Upper lobe of left lung (tissue), 6 donors: ENCODE measurements around the gene CETP. TPM values are rescaled to one million over a fixed set of nuclear protein-coding genes. Genes with fewer than 3 reads are reported as not detected.

Experiments
- ATAC-seq, 2 donors: fragments of 200-7000 bp; cut with Tn5 transposase; one replicate each; pipeline ENCODE4 v1.9.1; 2022; ENCODE audit warnings: mild to moderate bottlenecking in 2 of 2, moderate library complexity in 2 of 2; ENCODE audit not compliant: low FRiP score in 2 of 2
- DNase-seq, 2 donors: peaks; one replicate each; pipeline ENCODE4 v3.0.0-alpha.2; 2019 to 2020
- H3K27ac ChIP-seq, 4 donors: fragments of 200-600 bp; sonication (generic); one replicate each; pipeline ENCODE4 v1.5.1; 2016 to 2019
- H3K27me3 ChIP-seq, 4 donors: fragments of 200-600 bp; sonication (generic); one replicate each; pipeline ENCODE4 v1.5.1; 2017 to 2019
- H3K36me3 ChIP-seq, 4 donors: fragments of 200-600 bp; sonication (generic); one replicate each; pipeline ENCODE4 v1.5.1; 2016 to 2019
- H3K4me1 ChIP-seq, 4 donors: fragments of 200-600 bp; sonication (generic); one replicate each; pipeline ENCODE4 v1.5.1; 2018 to 2019
- H3K4me3 ChIP-seq, 4 donors: fragments of 200-600 bp; sonication (generic); one replicate each; pipeline ENCODE4 v1.5.1; 2017 to 2019; ENCODE audit warnings: mild to moderate bottlenecking in 2 of 4, moderate library complexity in 1 of 4
- H3K9me3 ChIP-seq, 4 donors: fragments of 200-600 bp; sonication (generic); one replicate each; pipeline ENCODE4 v1.5.1; 2018 to 2019
- EP300 ChIP-seq, 4 donors: sonication (generic); formaldehyde crosslinking; IDR thresholded peaks; one replicate each; pipeline ENCODE4 v1.5.1; 2017; ENCODE audit warnings: antibody characterized with exemption in 4 of 4, control low read depth in 2 of 4
- POLR2A ChIP-seq, 4 donors: fragments of 450-650 bp; IDR thresholded peaks; one replicate each; pipeline ENCODE4 v1.5.1; 2016 to 2017; ENCODE audit warnings: antibody characterized with exemption in 4 of 4, mild to moderate bottlenecking in 2 of 4
- POLR2AphosphoS5 ChIP-seq, 2 donors: sonication (generic); formaldehyde crosslinking; IDR thresholded peaks; one replicate each; pipeline ENCODE4 v1.5.1; 2017; ENCODE audit warnings: antibody characterized with exemption in 2 of 2
- WGBS, 2 donors: methylation state at CpG; one replicate each; pipeline ENCODE4 v1.1.5; 2017 to 2018; 5-methylcytosine and 5-hydroxymethylcytosine counted together
- total RNA-seq, 6 donors: library from RNA; depleted of rRNA in 4 of 6; stranded (reverse); fragments of >200 nt in 4 of 6; gene quantifications; one replicate each; pipeline versions ENCODE4 v1.1.0 to v1.2.1, GENCODE V29; 2016 to 2021
- TF ChIP-seq, protein P1 (sequence below), 6 experiments: fragments of 450-650 bp in 4 of 6; fragments of 200-600 bp in 2 of 6; sonication (generic) in 2 of 6; IDR thresholded peaks; one replicate each; pipeline ENCODE4 v1.5.1; 2016 to 2019; ENCODE audit warnings: antibody characterized with exemption in 6 of 6
- donor health status: DM: no; HTN: no; CAD: no; lungs with moderate emphysema.
- donor health status: DM: no; HTN: yes; CAD: no; lungs with severe emphysema.

CETP gene, protein sequence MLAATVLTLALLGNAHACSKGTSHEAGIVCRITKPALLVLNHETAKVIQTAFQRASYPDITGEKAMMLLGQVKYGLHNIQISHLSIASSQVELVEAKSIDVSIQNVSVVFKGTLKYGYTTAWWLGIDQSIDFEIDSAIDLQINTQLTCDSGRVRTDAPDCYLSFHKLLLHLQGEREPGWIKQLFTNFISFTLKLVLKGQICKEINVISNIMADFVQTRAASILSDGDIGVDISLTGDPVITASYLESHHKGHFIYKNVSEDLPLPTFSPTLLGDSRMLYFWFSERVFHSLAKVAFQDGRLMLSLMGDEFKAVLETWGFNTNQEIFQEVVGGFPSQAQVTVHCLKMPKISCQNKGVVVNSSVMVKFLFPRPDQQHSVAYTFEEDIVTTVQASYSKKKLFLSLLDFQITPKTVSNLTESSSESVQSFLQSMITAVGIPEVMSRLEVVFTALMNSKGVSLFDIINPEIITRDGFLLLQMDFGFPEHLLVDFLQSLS
- total RNA-seq: 1 to 10 TPM in 1 of 6 donors, under 1 TPM in 4, not detected in 1; 0.29 to 1.5 (median 0.91) TPM

DNA sequence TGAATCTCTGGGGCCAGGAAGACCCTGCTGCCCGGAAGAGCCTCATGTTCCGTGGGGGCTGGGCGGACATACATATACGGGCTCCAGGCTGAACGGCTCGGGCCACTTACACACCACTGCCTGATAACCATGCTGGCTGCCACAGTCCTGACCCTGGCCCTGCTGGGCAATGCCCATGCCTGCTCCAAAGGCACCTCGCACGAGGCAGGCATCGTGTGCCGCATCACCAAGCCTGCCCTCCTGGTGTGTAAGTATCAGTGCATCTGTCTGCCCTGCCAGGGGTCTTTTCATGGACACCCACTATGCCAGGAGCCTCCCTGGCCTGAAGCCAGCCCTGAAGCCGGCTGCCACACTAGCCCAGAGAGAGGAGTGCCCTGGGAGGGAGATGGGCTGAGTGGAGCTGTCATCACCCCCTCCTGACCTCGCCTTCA is at the start of gene CETP:
CETP (plus strand) TSS at position 100 of the 431 bp plus-strand sequence; CDS start at position 130, 30 bp downstream.
- 67 to 79% methylated on average over 9 to 10 of the region's 12 CpGs for WGBS, 2 donors
- Histone ChIP-seq H3K4me1 (peaks cover 34 to 45% (median 41%) of the 10 kb centered on the region in 4 donors), H3K4me3 (no peak within 1 kb of the TSS), H3K36me3 (no peaks in the 10 kb centered on the region), H3K27ac (peak within 1 kb of the TSS in 3 of 4 donors; percentile 32 to 67 (median 63)), H3K27me3 (no peaks in the 10 kb centered on the region), H3K9me3 (no peaks in the 10 kb centered on the region)
- DNase-seq (peak in 1 of 2 donors; percentile 66), ATAC-seq (peak in 1 of 2 donors; percentile 10)
- TF ChIP-seq, protein P1, sequence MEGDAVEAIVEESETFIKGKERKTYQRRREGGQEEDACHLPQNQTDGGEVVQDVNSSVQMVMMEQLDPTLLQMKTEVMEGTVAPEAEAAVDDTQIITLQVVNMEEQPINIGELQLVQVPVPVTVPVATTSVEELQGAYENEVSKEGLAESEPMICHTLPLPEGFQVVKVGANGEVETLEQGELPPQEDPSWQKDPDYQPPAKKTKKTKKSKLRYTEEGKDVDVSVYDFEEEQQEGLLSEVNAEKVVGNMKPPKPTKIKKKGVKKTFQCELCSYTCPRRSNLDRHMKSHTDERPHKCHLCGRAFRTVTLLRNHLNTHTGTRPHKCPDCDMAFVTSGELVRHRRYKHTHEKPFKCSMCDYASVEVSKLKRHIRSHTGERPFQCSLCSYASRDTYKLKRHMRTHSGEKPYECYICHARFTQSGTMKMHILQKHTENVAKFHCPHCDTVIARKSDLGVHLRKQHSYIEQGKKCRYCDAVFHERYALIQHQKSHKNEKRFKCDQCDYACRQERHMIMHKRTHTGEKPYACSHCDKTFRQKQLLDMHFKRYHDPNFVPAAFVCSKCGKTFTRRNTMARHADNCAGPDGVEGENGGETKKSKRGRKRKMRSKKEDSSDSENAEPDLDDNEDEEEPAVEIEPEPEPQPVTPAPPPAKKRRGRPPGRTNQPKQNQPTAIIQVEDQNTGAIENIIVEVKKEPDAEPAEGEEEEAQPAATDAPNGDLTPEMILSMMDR (IDR thresholded peaks at IDR 0.05): no peak
- TF ChIP-seq POLR2A (IDR thresholded peaks at IDR 0.05) (no peak), POLR2AphosphoS5 (IDR thresholded peaks at IDR 0.05) (no peak), EP300 (IDR thresholded peaks at IDR 0.05) (no peak)

DNA sequence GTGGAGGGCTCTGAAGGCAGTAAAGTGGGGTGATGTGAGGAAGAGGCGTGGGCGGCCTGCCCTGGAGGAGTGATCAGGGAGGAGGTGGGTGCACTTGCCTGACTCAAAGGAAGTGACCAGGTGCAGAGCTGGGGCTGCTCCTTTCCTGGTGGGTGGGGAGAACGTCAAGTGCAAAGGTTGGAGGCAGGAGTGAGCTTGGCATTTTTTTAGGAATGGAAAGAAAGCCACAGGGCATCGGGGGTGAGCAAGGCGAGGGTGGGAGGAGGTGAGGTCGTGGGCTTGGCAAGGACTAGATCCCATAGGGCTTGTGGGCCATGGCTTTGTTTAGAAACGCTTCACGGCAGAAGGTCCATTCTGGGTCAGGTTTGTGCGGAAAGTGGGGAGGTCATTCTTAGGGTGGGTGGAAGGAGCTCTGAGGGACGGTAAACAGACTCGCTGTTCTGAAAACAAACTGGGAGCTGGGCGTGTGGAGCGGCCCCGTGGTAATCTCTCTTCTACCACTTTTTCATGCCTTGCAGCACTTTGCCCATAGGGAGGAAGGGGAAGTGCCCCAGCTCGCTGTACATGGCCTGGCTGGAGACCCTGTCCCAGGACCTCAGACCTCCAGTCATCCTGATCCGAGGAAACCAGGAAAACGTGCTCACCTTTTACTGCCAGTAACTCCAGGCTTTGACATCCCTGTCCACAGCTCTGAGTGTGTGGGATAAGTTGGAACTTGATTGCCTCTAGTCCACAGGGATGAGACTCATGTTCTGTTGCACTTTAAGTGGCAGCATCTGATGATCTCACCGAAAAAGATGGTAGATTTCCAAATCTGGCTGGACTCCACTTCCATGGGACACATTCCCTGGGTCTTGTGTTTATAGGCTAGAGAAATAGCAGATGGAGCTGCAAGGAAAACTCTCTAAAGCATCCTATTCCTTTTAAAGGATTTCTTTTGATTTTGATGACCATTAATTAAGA is 48.7 kb upstream of the CETP start:
- ATAC-seq (no peak), DNase-seq (no peak)
- TF ChIP-seq EP300 (IDR thresholded peaks at IDR 0.05): no peak
- TF ChIP-seq POLR2A (IDR thresholded peaks at IDR 0.05): no peak
- TF ChIP-seq, protein P1 (IDR thresholded peaks at IDR 0.05): no peak
- TF ChIP-seq POLR2AphosphoS5 (IDR thresholded peaks at IDR 0.05): no peak
- Histone ChIP-seq H3K27me3 (no peaks in the 10 kb centered on the region), H3K4me1 (peaks cover 47 to 70% (median 62%) of the 10 kb centered on the region in 4 donors), H3K36me3 (no peaks in the 10 kb centered on the region), H3K27ac (peak overlapping the region in 2 of 4 donors; percentile 60 to 68), H3K4me3 (no peak overlapping the region), H3K9me3 (no peaks in the 10 kb centered on the region)
- 70 to 75% methylated on average over 18 of the region's 18 CpGs for WGBS, 2 donors

DNA sequence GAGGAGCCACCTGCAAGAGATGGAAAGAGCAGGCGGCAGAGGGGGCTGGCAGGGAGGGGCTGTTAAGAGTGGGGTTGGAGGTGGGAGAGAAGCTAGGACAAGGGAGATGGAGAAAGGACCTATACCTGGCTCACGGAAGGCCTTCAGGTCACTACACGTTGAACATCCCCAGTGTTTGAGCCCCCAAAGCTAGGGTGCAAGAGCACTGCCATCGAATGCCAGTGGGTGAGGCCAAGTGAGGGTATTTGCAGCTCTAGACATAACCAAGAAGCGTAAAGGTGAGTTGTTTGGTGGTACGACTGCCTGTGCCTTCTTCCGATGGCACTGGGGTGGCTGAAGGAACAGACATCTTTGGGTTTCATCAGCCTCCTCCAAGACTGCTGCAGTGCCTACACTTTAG is 46.9 kb upstream of the CETP start:
- Histone ChIP-seq H3K4me3 (no peak overlapping the region), H3K36me3 (no peaks in the 10 kb centered on the region), H3K27ac (peak overlapping the region; percentile 2 to 79 (median 38)), H3K4me1 (peaks cover 45 to 64% (median 62%) of the 10 kb centered on the region in 4 donors), H3K27me3 (no peaks in the 10 kb centered on the region), H3K9me3 (no peaks in the 10 kb centered on the region)
- ATAC-seq: no peak
- WGBS, 2 donors: 80 to 94% methylated on average over 7 of the region's 7 CpGs
- no peak for DNase-seq
- no peak for TF ChIP-seq EP300 (IDR thresholded peaks at IDR 0.05)
- TF ChIP-seq, protein P1 (IDR thresholded peaks at IDR 0.05): no peak
- TF ChIP-seq POLR2AphosphoS5 (IDR thresholded peaks at IDR 0.05): no peak
- no peak for TF ChIP-seq POLR2A (IDR thresholded peaks at IDR 0.05)

DNA sequence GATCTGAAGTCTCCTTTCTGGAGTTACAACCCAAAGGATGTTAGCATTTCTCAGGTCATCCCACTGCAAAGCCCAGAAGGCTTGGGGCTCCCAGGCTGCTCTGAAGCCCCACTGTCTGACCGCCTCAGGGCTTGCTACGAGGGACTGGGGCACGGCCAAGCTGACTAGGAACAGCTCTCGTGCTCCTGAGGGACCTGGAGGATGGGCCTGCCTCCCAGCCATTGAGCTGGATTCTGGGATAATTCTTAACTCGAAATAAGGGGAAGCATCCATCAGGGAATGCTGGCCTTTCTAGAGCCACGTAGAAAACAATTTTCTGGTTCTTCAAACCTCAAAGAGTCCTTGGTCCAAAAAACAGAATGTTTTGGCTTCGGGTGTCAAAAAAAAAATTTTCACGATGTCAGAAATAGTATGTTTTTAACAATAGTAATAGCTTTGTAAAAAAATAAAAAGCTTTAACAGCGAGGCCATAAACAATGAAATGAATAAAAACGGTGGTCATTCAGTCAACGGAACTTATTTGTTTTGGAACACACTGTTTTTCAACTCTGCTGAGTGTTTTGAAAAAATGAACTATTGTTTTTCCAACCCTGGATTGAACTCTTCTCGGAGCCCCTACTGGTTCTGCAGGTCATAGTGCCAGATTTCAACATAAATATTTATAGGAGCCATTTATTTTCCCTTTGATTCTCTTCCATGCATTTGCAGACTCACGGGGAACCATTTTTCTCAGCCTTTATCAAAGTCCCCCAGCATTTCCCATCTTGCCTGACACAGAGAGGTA is 46.2 kb upstream of the CETP start:
- WGBS, 2 donors: 35 to 68% methylated on average over 9 to 13 of the region's 13 CpGs
- DNase-seq: no peak
- H3K4me3 ChIP-seq: no peak overlapping the region
- H3K36me3 ChIP-seq: no peaks in the 10 kb centered on the region
- no peaks in the 10 kb centered on the region for H3K27me3 ChIP-seq
- no peak for ATAC-seq
- peaks cover 40 to 59% (median 56%) of the 10 kb centered on the region in 4 donors for H3K4me1 ChIP-seq
- TF ChIP-seq EP300 (IDR thresholded peaks at IDR 0.05): no peak
- TF ChIP-seq POLR2A (IDR thresholded peaks at IDR 0.05): no peak
- no peak for TF ChIP-seq POLR2AphosphoS5 (IDR thresholded peaks at IDR 0.05)
- TF ChIP-seq, protein P1 (IDR thresholded peaks at IDR 0.05): no peak
- peak overlapping the region; percentile 2 to 81 (median 74) for H3K27ac ChIP-seq
- H3K9me3 ChIP-seq: no peaks in the 10 kb centered on the region
